Measurements from ENCODE around the gene ZSWIM3. TPM values are rescaled to one million over a fixed set of nuclear protein-coding genes. Genes with fewer than 3 reads are reported as not detected.
A peak's percentile ranks its signal among the peaks of the same experiment; 100 is the strongest.

ZSWIM3 gene
- polyA plus RNA-seq, 4 donors: 5.1 to 5.3 (median 5.2) TPM

GRCh38 chr20:45907219-45907948, 50.0 kb downstream of the ZSWIM3 start:
- DNase-seq (ENCODE audit: low read depth in 4 of 4, low spot score in 3 of 4): no peak

GRCh38 chr20:45908084-45908483, 50.7 kb downstream of the ZSWIM3 start:
- no peak for DNase-seq (ENCODE audit: low read depth in 4 of 4, low spot score in 3 of 4)

GRCh38 chr20:45909336-45909808, 52.0 kb downstream of the ZSWIM3 start:
- no peak for DNase-seq (ENCODE audit: low read depth in 4 of 4, low spot score in 3 of 4)

- no peak for DNase-seq (ENCODE audit: low read depth in 4 of 4, low spot score in 3 of 4)
Observed at GRCh38 chr20:45909817-45910669, 52.6 kb downstream of the ZSWIM3 start.

GRCh38 chr20:45910670-45911485, 53.5 kb downstream of the ZSWIM3 start:
- peak; percentile 84 to 95 (median 94) for DNase-seq (ENCODE audit: low read depth in 4 of 4, low spot score in 3 of 4)

- peak in 1 of 4 donors; percentile 47 for DNase-seq (ENCODE audit: low read depth in 4 of 4, low spot score in 3 of 4)
Observed at GRCh38 chr20:45911486-45912343, 54.3 kb downstream of the ZSWIM3 start, which contains the start of gene PLTP. PLTP (minus strand) TSS chr20:45912155; CDS start chr20:45911452, 703 bp downstream.

GRCh38 chr20:45912344-45912682, 54.9 kb downstream of the ZSWIM3 start:
- no peak for DNase-seq (ENCODE audit: low read depth in 4 of 4, low spot score in 3 of 4)

- no peak for DNase-seq (ENCODE audit: low read depth in 4 of 4, low spot score in 3 of 4)
Observed at GRCh38 chr20:45913116-45913515, 55.7 kb downstream of the ZSWIM3 start.

GRCh38 chr20:45917790-45918141, 60.4 kb downstream of the ZSWIM3 start:
- DNase-seq (ENCODE audit: low read depth in 4 of 4, low spot score in 3 of 4): no peak

- no peak for DNase-seq (ENCODE audit: low read depth in 4 of 4, low spot score in 3 of 4)
Observed at GRCh38 chr20:45918182-45918737, 60.8 kb downstream of the ZSWIM3 start.

GRCh38 chr20:45918779-45919537, 61.5 kb downstream of the ZSWIM3 start:
- no peak for DNase-seq (ENCODE audit: low read depth in 4 of 4, low spot score in 3 of 4)

- no peak for DNase-seq (ENCODE audit: low read depth in 4 of 4, low spot score in 3 of 4)
Observed at GRCh38 chr20:45919542-45920399, 62.4 kb downstream of the ZSWIM3 start.

GRCh38 chr20:45920462-45921336, 63.3 kb downstream of the ZSWIM3 start:
- DNase-seq (ENCODE audit: low read depth in 4 of 4, low spot score in 3 of 4): no peak

GRCh38 chr20:45921337-45922189, 64.1 kb downstream of the ZSWIM3 start:
- DNase-seq (ENCODE audit: low read depth in 4 of 4, low spot score in 3 of 4): no peak

- no peak for DNase-seq (ENCODE audit: low read depth in 4 of 4, low spot score in 3 of 4)
Observed at GRCh38 chr20:45924391-45925261, 67.2 kb downstream of the ZSWIM3 start.
